Neutrophil (primary cell): ENCODE data around the gene ASCL5.

ENCODE experiments used
- H3K27ac ChIP-seq: fragments of 200-600 bp; sonication (generic); 2 replicates; pipeline ENCODE4 v1.5.1; 2016; ENCODE audit warnings: mild to moderate bottlenecking, moderate library complexity
- H3K27me3 ChIP-seq: fragments of 200-600 bp; sonication (generic); 2 replicates; pipeline ENCODE4 v1.6.0; 2016; ENCODE audit warnings: mild to moderate bottlenecking
- H3K36me3 ChIP-seq: fragments of 200-600 bp; sonication (generic); 2 replicates; pipeline ENCODE4 v1.5.1; 2017
- H3K4me1 ChIP-seq, 2 experiments: fragments of 200-600 bp in 1 of 2; sonication (generic) in 1 of 2; 1 replicate in 1 of 2; 2 replicates in 1 of 2; pipeline versions ENCODE4 v1.5.1 to v1.6.1; 2013 to 2016; ENCODE audit warnings: low read depth in 1 of 2, low read length in 1 of 2, mild to moderate bottlenecking in 1 of 2, moderate library complexity in 1 of 2; ENCODE audit not compliant: control insufficient read depth in 1 of 2, insufficient read depth in 1 of 2
- H3K4me3 ChIP-seq, 2 experiments: fragments of 200-600 bp in 1 of 2; sonication (generic) in 1 of 2; 1 replicate in 1 of 2; 2 replicates in 1 of 2; pipeline ENCODE4 v1.5.1; 2013 to 2016; ENCODE audit warnings: low read depth in 1 of 2, low read length in 1 of 2, mild to moderate bottlenecking in 1 of 2, moderate library complexity in 1 of 2
- H3K9me3 ChIP-seq: fragments of 200-600 bp; sonication (generic); 2 replicates; pipeline ENCODE4 v1.5.1; 2016
- CTCF ChIP-seq: fragments of 200-600 bp; sonication (generic); IDR thresholded peaks from 2 replicates; pipeline ENCODE4 v1.5.1; 2016; ENCODE audit warnings: antibody characterized with exemption

ASCL5 gene

GRCh38 chr1:201084295-201084694, 42.7 kb downstream of the ASCL5 start:
- H3K36me3 ChIP-seq: no peaks in the 10 kb centered on the region
- H3K27ac ChIP-seq: no peak overlapping the region
- H3K4me3 ChIP-seq: no peak overlapping the region
- peaks cover 35% of the 10 kb centered on the region for H3K27me3 ChIP-seq
- no peak for TF ChIP-seq CTCF
- no peaks in the 10 kb centered on the region for H3K4me1 ChIP-seq
- H3K9me3 ChIP-seq: no peaks in the 10 kb centered on the region

DNA sequence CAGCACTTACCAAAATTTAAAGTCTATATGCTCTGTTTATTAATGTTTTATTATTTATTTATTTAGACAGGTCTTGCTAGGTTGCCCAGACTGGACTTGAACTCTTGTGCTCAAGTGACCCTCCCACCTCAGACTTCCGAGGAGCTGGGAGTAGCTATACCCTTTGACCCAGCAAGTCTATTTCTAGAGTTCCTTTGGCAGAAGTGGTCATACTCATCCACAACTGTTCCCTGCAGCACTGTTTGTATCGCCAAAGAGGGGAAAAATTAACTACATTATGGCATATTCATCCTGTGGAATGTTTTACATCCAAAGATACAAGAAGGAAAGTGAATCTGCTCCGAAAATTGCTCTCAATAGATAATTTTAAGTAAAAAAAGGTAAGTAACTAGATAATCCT, 43.2 kb downstream of the ASCL5 start:
- Histone ChIP-seq H3K27ac (no peak overlapping the region), H3K4me3 (no peak overlapping the region), H3K36me3 (no peaks in the 10 kb centered on the region), H3K9me3 (no peaks in the 10 kb centered on the region), H3K27me3 (peaks cover 35% of the 10 kb centered on the region), H3K4me1 (no peaks in the 10 kb centered on the region)
- TF ChIP-seq CTCF: no peak

- H3K27ac ChIP-seq: no peak overlapping the region
- peaks cover 21% of the 10 kb centered on the region for H3K27me3 ChIP-seq
- no peaks in the 10 kb centered on the region for H3K4me1 ChIP-seq
- no peak overlapping the region for H3K4me3 ChIP-seq
- H3K9me3 ChIP-seq: no peaks in the 10 kb centered on the region
- no peak for TF ChIP-seq CTCF
- H3K36me3 ChIP-seq: no peaks in the 10 kb centered on the region
These were observed 46.8 kb downstream of the ASCL5 start for GRCh38 chr1:201080135-201080534.

- Histone ChIP-seq H3K9me3 (no peaks in the 10 kb centered on the region), H3K27me3 (no peaks in the 10 kb centered on the region), H3K4me3 (no peak overlapping the region), H3K4me1 (no peaks in the 10 kb centered on the region), H3K36me3 (no peaks in the 10 kb centered on the region), H3K27ac (no peak overlapping the region)
- no peak for TF ChIP-seq CTCF
These were observed 49.2 kb downstream of the ASCL5 start for GRCh38 chr1:201077736-201078135.

DNA sequence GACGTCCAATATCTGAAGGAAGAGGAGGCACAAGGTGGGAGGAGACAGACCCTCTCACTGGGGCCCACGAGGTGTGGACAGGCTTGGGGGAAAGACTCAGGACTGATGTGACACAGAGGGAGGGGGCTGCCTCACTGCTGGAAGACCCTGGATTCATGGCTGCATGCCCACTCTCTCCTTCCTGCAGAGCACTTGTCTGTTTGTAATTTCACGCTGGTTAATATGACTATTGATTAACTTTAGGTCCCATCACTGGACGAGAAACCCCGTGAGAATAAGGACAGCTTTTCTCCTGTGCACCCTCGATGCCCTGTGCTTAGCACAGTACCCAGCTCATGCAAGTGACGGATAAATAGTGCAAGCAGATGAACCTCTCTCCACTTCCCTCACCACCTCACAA, 49.9 kb downstream of the ASCL5 start:
- no peak for TF ChIP-seq CTCF
- no peaks in the 10 kb centered on the region for H3K27me3 ChIP-seq
- H3K9me3 ChIP-seq: no peaks in the 10 kb centered on the region
- no peaks in the 10 kb centered on the region for H3K4me1 ChIP-seq
- H3K27ac ChIP-seq: no peak overlapping the region
- H3K4me3 ChIP-seq: no peak overlapping the region
- no peaks in the 10 kb centered on the region for H3K36me3 ChIP-seq

DNA sequence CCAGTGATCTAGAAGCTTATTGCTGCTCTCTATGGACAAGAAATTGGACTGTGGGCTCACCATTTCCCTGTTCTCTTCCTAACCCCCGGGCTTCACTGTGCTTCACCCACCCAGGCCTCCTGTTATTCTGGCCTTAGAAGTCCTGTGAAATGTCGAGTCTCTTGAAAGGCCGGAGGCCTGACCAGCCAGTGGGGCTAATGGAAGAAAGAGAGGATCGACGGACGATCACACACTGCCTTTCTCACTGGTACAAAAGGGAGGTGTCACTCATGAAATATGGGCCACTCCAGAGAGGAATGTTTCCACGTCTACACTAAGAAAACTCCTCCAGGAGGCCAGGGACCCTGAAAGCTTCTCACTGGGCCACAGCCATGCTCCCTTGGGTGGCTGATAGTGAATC, 50.9 kb downstream of the ASCL5 start:
- Histone ChIP-seq H3K27me3 (no peaks in the 10 kb centered on the region), H3K4me3 (no peak overlapping the region), H3K36me3 (no peaks in the 10 kb centered on the region), H3K27ac (no peak overlapping the region), H3K4me1 (no peaks in the 10 kb centered on the region), H3K9me3 (no peaks in the 10 kb centered on the region)
- no peak for TF ChIP-seq CTCF
